ENCODE measurements around the gene GLT1D1. TPM values are rescaled to one million over a fixed set of nuclear protein-coding genes. Genes with fewer than 3 reads are reported as not detected.

The GLT1D1 gene
- polyA plus RNA-seq, 3 donors = 40.6 to 55.6 (median 53.3) TPM

DNA sequence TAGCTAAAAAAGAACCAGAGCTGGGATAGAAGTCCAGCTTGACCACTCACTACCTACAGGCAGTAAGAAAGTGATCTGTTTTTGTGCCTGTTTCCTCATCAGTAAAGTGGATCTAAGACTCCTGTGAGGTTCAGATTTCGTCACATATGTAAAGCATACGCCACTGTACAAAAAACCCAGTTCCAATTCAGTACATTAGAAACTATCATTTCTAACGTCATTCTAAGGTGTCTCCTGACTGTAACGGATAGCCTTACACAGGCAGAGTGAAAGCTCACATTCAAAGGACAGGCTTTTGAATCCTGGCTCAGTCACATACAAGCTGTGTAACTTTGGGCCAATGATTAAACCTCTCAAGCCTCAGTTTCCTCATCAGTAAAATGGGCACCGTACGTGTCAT, 33.0 kb upstream of the GLT1D1 start:
- Mint-ChIP-seq H3K4me1 (peaks cover 73% of the 10 kb centered on the region), H3K27me3 (ENCODE audit: low read depth in 3 of 3) (peaks cover 0 to 2% (median 0%) of the 10 kb centered on the region in 3 donors), H3K9me3 (no peaks in the 10 kb centered on the region), H3K4me3 (no peak overlapping the region), H3K27ac (peak overlapping the region; percentile 86 to 97 (median 95)), H3K36me3 (peaks cover 21 to 32% of the 10 kb centered on the region in 2 donors)
- Histone ChIP-seq H4K20me1 (ENCODE audit: insufficient read depth, low read length) (peaks cover 47% of the 10 kb centered on the region), H3K79me2 (ENCODE audit: insufficient read depth, low read length) (peaks cover 93% of the 10 kb centered on the region), H2AFZ (ENCODE audit: insufficient read depth, low read depth, low read length, poor library complexity, severe bottlenecking) (no peak overlapping the region), H3K27ac (ENCODE audit: low read depth in 1 of 2, low read length in 2 of 2) (peak overlapping the region; percentile 54 to 91), H3K4me3 (replicated peaks in 1 of 3; ENCODE audit: low read depth in 2 of 3, low read length in 3 of 3) (peak overlapping the region in 1 of 3 experiments; percentile 82), H3K4me2 (replicated peaks; ENCODE audit: extremely low read depth, low read length, poor library complexity, severe bottlenecking) (peak overlapping the region; percentile 97), H3K9ac (ENCODE audit: insufficient read depth, low read length, poor library complexity, severe bottlenecking) (peak overlapping the region; percentile 11), H3K36me3 (replicated peaks in 1 of 2; ENCODE audit: control insufficient read depth in 1 of 2, insufficient read depth in 2 of 2, low read length in 2 of 2) (peaks cover 0 to 6% of the 10 kb centered on the region in 2 donors), H3K27me3 (ENCODE audit: control insufficient read depth in 2 of 2, insufficient read depth in 2 of 2, low read length in 2 of 2) (no peaks in the 10 kb centered on the region), H3K4me1 (ENCODE audit: control insufficient read depth in 1 of 2, insufficient read depth in 2 of 2, low read length in 2 of 2) (peaks cover 79 to 90% of the 10 kb centered on the region in 2 donors), H3K9me3 (replicated peaks in 1 of 2; ENCODE audit: control insufficient read depth in 1 of 2, insufficient read depth in 1 of 2, low read length in 2 of 2) (no peaks in the 10 kb centered on the region)
- peak in 1 of 3 donors; percentile 46 for DNase-seq
- intact Hi-C loops (cut with micrococcal nuclease) = loop anchor here (5.0 kb wide), 3 partner anchors 37 to 48 kb away; no protein-coding TSS in a partner anchor
- WGBS (ENCODE audit: insufficient coverage) = 57% methylated on average over 4 of the region's 6 CpGs
- TF ChIP-seq, protein P1, sequence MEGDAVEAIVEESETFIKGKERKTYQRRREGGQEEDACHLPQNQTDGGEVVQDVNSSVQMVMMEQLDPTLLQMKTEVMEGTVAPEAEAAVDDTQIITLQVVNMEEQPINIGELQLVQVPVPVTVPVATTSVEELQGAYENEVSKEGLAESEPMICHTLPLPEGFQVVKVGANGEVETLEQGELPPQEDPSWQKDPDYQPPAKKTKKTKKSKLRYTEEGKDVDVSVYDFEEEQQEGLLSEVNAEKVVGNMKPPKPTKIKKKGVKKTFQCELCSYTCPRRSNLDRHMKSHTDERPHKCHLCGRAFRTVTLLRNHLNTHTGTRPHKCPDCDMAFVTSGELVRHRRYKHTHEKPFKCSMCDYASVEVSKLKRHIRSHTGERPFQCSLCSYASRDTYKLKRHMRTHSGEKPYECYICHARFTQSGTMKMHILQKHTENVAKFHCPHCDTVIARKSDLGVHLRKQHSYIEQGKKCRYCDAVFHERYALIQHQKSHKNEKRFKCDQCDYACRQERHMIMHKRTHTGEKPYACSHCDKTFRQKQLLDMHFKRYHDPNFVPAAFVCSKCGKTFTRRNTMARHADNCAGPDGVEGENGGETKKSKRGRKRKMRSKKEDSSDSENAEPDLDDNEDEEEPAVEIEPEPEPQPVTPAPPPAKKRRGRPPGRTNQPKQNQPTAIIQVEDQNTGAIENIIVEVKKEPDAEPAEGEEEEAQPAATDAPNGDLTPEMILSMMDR (IDR thresholded peaks at IDR 0.05) = no peak

DNA sequence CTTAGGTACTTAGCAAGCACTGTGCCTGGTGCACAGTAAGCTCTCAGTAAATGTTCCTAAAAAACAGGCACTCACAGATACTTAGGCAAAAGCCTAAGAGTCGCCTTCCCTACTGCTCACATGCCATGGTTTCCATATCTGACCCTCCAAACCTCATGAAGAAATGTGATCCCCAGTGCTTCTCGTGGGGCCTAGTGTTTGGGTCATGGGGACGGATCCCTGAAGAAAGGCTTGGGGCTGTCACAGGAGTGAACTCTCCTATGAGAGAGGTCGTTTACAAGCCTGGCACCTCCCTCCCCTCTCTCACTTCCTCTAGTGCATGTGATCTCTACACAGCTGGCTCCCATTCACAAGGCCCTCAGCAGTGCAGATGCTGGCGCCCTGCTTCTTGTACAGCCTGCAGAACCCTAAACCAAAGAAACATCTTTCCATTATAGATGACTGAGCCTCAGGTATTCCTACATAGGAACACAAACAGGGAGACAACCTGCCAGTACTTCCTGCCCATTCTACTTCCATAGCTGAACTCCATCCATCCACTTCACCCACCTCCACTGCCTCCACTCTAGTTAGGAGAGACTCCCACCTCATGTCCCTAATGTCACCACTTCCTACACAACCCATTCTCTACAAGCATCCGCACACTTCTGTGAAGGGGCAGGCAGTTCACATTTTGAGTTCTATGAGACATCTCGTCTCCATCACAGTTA, 32.4 kb upstream of the GLT1D1 start:
- peaks cover 76 to 86% of the 10 kb centered on the region in 2 donors for H3K4me1 ChIP-seq (ENCODE audit: control insufficient read depth in 1 of 2, insufficient read depth in 2 of 2, low read length in 2 of 2)
- Mint-ChIP-seq H3K27me3 (ENCODE audit: low read depth in 3 of 3) (peaks cover 0 to 2% (median 0%) of the 10 kb centered on the region in 3 donors), H3K4me3 (peak overlapping the region; percentile 69 to 70), H3K27ac (peak overlapping the region; percentile 86 to 97 (median 95)), H3K4me1 (peaks cover 70% of the 10 kb centered on the region), H3K9me3 (no peaks in the 10 kb centered on the region), H3K36me3 (peaks cover 20 to 26% of the 10 kb centered on the region in 2 donors)
- H3K27ac ChIP-seq (ENCODE audit: low read depth in 1 of 2, low read length in 2 of 2) = peak overlapping the region; percentile 54 to 91
- H4K20me1 ChIP-seq (ENCODE audit: insufficient read depth, low read length) = peaks cover 40% of the 10 kb centered on the region
- intact Hi-C loops (cut with micrococcal nuclease) = loop anchor here (5.0 kb wide), 3 partner anchors 36 to 49 kb away; no protein-coding TSS in a partner anchor
- H3K79me2 ChIP-seq (ENCODE audit: insufficient read depth, low read length) = peaks cover 86% of the 10 kb centered on the region
- H3K4me3 ChIP-seq (replicated peaks in 1 of 3; ENCODE audit: low read depth in 2 of 3, low read length in 3 of 3) = peak overlapping the region in 1 of 3 experiments; percentile 82
- 0% methylated on average over 1 of the region's 7 CpGs for WGBS (ENCODE audit: insufficient coverage)
- DNase-seq = peak; percentile 84 to 86 (median 85)
- H3K9me3 ChIP-seq (replicated peaks in 1 of 2; ENCODE audit: control insufficient read depth in 1 of 2, insufficient read depth in 1 of 2, low read length in 2 of 2) = no peaks in the 10 kb centered on the region
- peak overlapping the region; percentile 11 for H3K9ac ChIP-seq (ENCODE audit: insufficient read depth, low read length, poor library complexity, severe bottlenecking)
- H2AFZ ChIP-seq (ENCODE audit: insufficient read depth, low read depth, low read length, poor library complexity, severe bottlenecking) = peak overlapping the region; percentile 6
- H3K4me2 ChIP-seq (replicated peaks; ENCODE audit: extremely low read depth, low read length, poor library complexity, severe bottlenecking) = peak overlapping the region; percentile 97
- TF ChIP-seq, protein P1 (IDR thresholded peaks at IDR 0.05) = no peak
- H3K27me3 ChIP-seq (ENCODE audit: control insufficient read depth in 2 of 2, insufficient read depth in 2 of 2, low read length in 2 of 2) = no peaks in the 10 kb centered on the region
- no peaks in the 10 kb centered on the region for H3K36me3 ChIP-seq (replicated peaks in 1 of 2; ENCODE audit: control insufficient read depth in 1 of 2, insufficient read depth in 2 of 2, low read length in 2 of 2)

Data from CD14-positive monocyte (primary cell).